RCC 7860 (cell line): ENCODE data around the gene SRC.

ENCODE experiments used
- DNase-seq: peaks from one replicate; pipeline ENCODE4 v3.0.0-alpha.2; 2015; ENCODE audit warnings: low spot score
- FAIRE-seq: peaks from 2 replicates; lab custom pipeline; 2012; peaks lifted over from hg19 to GRCh38; lab: Jason Lieb, UNC

The SRC gene

DNA sequence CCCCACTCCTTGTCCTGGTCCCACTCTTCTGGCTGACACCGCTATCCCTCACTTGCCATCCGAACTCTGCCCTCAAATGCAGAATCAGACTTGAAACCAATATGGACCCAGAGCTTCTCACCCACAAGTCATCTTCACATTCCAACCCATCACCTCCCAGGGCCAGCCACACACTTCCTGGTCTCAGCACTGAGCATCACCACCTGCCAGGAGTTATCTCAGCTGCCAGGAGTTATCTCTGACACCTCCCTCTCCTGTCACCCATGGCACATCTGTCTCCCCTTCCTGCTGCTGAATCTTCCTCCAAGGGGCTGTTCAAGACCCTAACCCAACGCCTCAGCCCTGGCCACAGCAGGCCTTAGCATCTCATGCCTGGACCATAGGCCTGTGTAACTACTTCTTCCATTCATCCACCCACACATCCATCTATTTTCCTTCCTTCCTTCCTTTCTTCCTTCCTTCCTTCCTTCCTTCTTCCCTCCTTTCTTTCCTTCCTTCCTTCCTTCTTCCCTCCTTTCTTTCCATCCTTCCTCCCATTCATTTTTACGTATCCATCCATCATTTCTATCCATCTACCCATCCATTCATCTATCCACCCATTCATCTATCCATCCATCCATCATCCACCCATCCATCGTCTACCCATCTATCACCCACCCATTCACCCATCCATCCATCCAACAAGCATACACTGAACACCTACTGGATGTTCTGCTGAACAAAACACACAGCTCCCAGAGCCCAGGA lies 100.5 kb downstream of the SRC start:
- no peak for DNase-seq
- FAIRE-seq: no peak

DNA sequence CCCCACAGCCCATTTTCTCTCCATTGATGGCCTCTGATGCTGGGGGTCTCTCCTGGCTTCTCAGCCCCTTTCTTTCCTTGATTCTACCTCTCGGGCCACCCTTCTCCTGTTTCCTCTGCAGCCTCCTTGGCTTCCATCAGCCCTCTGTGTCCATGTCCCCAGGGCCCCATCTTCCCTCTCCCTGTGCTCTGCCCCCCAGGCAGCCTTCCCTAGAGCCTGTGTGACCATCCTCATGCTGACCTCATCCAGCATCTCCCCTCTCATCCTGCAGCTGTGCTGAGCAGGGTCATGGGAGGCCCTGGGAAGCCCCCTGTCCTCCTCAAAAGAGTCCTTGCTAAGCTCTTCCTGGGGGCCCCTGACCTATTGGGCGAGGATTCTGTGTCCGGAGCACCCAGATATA lies 101.7 kb downstream of the SRC start:
- no peak for DNase-seq
- FAIRE-seq: no peak

DNA sequence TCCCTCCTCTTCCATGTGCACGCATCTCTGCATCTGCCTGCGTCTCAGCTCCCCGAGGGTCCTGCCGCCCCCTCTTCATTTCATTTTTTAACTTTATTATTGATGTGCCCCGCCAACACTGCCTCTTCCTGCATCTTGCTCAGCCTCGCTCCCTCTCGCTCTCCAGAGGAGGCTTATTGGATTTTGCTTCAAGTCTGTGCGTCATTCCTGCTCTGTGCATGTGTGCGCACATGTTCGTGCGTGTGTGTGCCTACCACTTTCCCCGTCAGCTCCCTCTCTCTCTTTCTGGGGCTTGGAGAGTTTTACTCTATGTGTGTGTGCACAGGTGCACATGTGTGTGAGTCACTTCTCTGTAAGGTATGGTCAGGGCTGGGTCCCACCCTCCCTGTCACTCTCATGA lies 103.3 kb downstream of the SRC start:
- DNase-seq (no peak), FAIRE-seq (no peak)

DNA sequence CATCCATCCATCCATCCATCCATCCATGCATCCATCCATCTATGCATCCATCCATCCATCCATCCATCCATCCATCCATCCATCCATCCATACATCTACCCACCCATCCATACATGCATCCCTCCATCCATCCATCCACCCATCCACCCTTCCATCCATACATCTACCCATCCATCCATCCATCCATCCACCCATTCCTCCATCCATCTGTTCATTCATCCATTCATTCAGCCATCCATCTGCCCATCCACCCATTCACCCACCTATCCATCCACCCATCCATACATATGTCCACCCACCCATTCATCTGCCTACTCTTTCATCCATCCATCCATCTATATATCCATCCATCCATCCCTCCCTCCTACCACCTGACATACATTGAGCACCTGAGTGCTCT lies 104.4 kb downstream of the SRC start:
- FAIRE-seq: no peak

DNA sequence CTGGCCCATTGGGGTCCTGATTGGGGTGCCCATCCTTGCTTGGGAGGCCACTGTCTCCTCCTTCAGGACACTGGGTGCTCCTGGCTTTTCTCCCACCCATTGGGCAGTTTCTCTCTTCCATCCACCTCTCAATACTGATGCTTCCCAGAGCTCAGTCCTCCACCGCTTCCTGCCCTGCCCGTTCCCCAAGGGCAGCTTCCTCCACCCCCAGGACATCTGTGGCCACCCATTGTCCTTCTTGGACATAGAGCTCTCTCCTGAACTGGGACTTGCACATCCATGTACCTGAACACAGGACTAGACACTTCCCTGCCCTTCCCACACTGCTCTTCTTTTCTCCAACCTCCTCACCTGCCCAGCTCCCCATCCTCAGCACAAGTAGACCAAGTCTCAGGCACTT lies 105.7 kb downstream of the SRC start:
- no peak for DNase-seq
- no peak for FAIRE-seq

More for the DNA sequence above, 104.4 kb downstream of the SRC start:
- DNase-seq: no peak

DNA sequence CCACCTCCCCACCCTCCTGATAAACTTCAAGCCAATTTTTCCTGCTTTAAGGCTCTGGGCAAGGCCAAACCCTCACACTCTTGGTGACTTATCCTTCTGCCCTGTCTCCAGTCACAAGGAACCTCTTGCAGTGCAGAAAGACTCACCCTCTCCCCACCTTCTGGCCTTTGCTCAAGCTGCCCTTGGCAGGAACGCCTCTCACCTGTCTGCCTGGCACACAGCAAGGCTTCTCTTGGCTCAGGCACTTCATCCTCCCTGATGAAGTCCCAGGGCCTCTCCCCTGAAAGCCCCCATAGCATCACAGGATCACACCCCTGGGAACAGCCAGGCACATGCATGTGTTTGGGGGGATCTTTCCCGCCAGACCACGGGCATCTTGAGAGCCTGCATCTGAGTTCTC lies 106.3 kb downstream of the SRC start:
- FAIRE-seq (no peak), DNase-seq (no peak)

DNA sequence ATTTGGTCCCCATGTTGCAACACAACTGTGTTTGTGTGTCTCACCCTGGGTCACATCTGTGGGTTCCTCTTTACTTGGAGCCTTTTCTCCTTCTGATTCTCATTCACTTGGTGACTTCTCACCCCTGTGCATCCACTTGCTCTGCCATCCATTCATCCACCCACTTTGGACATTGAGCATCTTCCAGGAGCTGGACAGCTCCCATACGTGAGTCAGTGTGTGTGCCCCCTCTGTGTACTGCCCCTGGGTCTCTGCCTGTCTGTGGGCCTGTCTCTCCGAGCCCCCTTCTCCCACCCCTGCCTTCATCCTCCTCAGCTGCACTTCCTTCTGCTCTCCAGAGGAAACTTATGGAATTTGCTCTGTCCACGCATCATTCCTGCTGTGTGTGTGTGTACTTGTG lies 107.3 kb downstream of the SRC start:
- no peak for FAIRE-seq
- DNase-seq: no peak

DNA sequence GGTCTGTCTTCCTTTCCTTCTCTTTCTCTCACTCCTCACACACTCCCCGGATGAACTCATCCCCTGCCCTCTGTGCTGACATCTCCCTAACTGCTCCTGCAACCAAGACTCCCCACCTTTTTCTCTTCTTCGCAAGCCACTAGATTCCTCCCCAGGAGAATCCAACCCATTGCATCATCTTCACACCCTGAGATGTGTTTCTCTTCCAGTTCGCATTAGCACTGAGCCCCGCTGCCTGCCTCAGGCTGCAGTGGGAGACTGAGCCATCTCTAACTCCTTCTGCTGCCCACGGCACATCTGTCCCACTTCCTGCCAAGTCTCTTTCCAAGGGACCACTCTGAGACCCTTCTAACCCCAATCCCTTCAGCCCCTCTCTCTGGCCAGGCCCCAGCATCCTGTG lies 107.9 kb downstream of the SRC start:
- FAIRE-seq (no peak), DNase-seq (no peak)

DNA sequence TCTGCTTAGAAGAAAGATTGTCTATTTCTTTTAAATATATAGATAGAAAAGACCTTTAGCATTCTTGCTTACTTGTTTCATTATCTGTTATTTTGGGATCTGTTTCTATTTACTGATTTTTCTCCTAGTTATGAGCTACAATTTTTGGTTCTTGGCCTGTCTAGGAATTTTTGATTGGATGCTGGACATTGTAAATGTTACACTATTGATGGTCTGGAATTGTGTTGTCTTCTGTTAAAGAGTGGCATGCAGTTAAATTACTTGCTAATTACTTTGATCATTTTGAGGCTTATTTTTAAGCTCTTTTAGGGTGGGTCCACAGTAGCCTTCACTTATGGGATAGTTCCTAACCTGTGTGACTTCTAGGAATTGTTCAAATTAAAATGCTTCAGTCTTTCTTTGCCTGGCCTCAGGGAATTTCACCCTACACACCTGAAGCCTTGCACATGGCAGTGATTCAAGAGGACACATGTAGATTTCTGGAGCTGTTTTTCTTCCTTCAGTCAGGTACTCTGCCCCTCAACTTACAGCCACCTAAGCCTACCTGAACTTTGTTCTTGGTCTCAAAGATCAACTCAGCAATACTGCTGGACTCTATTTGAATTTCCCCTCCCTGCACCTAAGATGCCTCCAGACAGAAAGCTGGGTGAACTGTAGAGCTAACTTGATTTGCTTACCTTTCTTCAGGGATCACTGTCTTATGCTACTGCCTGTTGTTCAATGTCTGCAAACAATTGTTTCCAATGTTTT lies 108.9 kb downstream of the SRC start:
- DNase-seq (no peak), FAIRE-seq (no peak)
